Osteocyte (in vitro differentiated cells): ENCODE data around the gene LRIT2. TPM values are rescaled to one million over a fixed set of nuclear protein-coding genes. Genes with fewer than 3 reads are reported as not detected.

ENCODE experiments used
- DNase-seq: peaks from one replicate; pipeline ENCODE4 v3.0.0; 2021; ENCODE audit warnings: mixed read lengths; ENCODE audit not compliant: unreplicated experiment; ENCODE audit errors: extremely low spot score
- H3K27ac Mint-ChIP-seq: one replicate; pipeline ENCODE4 v1.8.0; 2021; ENCODE audit warnings: mild to moderate bottlenecking, mixed read lengths; ENCODE audit not compliant: unreplicated experiment
- H3K27me3 Mint-ChIP-seq: one replicate; pipeline ENCODE4 v1.8.0; 2021; ENCODE audit warnings: mixed read lengths; ENCODE audit not compliant: unreplicated experiment
- H3K36me3 Mint-ChIP-seq: one replicate; pipeline ENCODE4 v1.8.0; 2021; ENCODE audit warnings: mixed read lengths; ENCODE audit not compliant: unreplicated experiment
- H3K4me1 Mint-ChIP-seq: one replicate; pipeline ENCODE4 v1.8.0; 2021; ENCODE audit warnings: mixed read lengths; ENCODE audit not compliant: unreplicated experiment
- H3K4me3 Mint-ChIP-seq: one replicate; pipeline ENCODE4 v1.8.0; 2021; ENCODE audit warnings: mild to moderate bottlenecking, moderate library complexity, mixed read lengths; ENCODE audit not compliant: unreplicated experiment
- H3K9me3 Mint-ChIP-seq: one replicate; pipeline ENCODE4 v1.8.0; 2021; ENCODE audit warnings: mixed read lengths; ENCODE audit not compliant: unreplicated experiment
- total RNA-seq: library from RNA; stranded (reverse); gene quantifications from 2 replicates; pipeline ENCODE4 v1.2.1, GENCODE V29; 2021
- TF ChIP-seq, protein P1 (sequence below): fragments of 200-600 bp; sonication (generic); IDR thresholded peaks from 2 replicates; pipeline ENCODE4 v1.5.0; 2021; ENCODE audit warnings: antibody characterized with exemption, mild to moderate bottlenecking, moderate library complexity

LRIT2 gene
- total RNA-seq, 1 donor from 2014 or later, result not detected

DNA sequence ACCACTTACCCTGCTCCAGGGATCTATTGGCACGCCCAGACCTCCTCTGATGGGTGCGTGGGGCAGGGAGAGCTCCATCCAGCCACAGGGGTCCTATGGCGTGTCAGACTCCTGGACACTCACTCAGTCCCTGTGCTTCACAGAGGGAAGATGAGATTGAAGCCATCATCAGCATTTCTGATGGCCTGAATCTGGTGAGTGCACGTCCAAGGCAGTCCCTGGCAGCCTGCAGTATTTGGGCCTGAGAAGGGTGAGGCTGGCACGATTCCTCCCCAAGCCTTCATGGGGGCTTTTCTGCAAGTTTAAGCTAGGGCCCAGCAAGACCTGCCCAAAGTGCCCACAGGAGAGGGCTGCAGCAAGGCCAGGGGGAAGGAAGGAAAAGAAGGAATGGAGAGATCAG, 27.7 kb downstream of the LRIT2 start:
- no peak overlapping the region for H3K4me3 Mint-ChIP-seq
- DNase-seq, result no peak
- H3K9me3 Mint-ChIP-seq, result no peaks in the 10 kb centered on the region
- H3K27ac Mint-ChIP-seq, result no peak overlapping the region
- TF ChIP-seq, protein P1, sequence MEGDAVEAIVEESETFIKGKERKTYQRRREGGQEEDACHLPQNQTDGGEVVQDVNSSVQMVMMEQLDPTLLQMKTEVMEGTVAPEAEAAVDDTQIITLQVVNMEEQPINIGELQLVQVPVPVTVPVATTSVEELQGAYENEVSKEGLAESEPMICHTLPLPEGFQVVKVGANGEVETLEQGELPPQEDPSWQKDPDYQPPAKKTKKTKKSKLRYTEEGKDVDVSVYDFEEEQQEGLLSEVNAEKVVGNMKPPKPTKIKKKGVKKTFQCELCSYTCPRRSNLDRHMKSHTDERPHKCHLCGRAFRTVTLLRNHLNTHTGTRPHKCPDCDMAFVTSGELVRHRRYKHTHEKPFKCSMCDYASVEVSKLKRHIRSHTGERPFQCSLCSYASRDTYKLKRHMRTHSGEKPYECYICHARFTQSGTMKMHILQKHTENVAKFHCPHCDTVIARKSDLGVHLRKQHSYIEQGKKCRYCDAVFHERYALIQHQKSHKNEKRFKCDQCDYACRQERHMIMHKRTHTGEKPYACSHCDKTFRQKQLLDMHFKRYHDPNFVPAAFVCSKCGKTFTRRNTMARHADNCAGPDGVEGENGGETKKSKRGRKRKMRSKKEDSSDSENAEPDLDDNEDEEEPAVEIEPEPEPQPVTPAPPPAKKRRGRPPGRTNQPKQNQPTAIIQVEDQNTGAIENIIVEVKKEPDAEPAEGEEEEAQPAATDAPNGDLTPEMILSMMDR, result no peak
- no peaks in the 10 kb centered on the region for H3K36me3 Mint-ChIP-seq
- peaks cover 2% of the 10 kb centered on the region for H3K4me1 Mint-ChIP-seq
- peaks cover 31% of the 10 kb centered on the region for H3K27me3 Mint-ChIP-seq

DNA sequence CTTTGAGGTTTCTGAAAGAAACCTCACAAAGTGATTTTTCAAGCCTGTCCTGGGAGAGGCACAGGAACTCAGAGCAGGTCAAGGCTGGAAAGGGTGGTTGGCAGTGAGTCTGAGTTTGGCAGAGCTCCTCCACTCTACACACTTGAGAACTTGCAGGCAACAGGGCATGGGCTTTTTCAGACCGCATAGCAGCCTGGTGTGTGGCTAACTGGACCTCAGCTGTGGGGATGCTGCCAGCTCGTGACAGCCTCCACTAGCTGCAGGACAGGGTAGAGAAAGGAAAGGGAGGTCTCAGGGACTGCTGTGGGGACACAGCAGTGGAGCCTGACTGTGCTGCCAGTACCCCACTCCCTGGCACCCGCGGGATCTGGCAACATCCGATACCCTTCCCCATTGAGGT, 28.4 kb downstream of the LRIT2 start:
- no peak for DNase-seq
- H3K27me3 Mint-ChIP-seq, result peaks cover 31% of the 10 kb centered on the region
- H3K4me3 Mint-ChIP-seq, result no peak overlapping the region
- TF ChIP-seq, protein P1, result no peak
- H3K36me3 Mint-ChIP-seq, result no peaks in the 10 kb centered on the region
- no peaks in the 10 kb centered on the region for H3K9me3 Mint-ChIP-seq
- H3K4me1 Mint-ChIP-seq, result peaks cover 2% of the 10 kb centered on the region
- H3K27ac Mint-ChIP-seq, result no peak overlapping the region

DNA sequence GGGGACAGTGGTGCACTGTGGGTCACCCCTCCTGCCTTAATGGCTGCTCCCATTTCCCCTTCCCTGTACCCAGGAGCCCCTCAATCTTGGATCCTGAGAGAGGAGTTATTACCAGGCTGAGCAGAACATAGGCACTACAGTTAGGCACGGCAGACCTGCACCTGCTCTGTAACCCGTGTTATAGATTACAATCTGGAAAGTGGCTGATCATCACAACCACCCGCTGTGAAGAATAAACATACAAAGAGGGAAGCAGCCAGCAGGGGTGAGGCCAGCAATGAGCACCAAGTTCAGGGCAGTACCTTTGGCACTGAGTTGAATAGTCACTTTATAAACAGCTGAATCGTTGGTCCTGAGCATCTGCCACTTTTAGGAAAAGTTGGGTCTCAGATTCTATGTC, 29.3 kb downstream of the LRIT2 start:
- H3K4me1 Mint-ChIP-seq, result peaks cover 2% of the 10 kb centered on the region

DNA sequence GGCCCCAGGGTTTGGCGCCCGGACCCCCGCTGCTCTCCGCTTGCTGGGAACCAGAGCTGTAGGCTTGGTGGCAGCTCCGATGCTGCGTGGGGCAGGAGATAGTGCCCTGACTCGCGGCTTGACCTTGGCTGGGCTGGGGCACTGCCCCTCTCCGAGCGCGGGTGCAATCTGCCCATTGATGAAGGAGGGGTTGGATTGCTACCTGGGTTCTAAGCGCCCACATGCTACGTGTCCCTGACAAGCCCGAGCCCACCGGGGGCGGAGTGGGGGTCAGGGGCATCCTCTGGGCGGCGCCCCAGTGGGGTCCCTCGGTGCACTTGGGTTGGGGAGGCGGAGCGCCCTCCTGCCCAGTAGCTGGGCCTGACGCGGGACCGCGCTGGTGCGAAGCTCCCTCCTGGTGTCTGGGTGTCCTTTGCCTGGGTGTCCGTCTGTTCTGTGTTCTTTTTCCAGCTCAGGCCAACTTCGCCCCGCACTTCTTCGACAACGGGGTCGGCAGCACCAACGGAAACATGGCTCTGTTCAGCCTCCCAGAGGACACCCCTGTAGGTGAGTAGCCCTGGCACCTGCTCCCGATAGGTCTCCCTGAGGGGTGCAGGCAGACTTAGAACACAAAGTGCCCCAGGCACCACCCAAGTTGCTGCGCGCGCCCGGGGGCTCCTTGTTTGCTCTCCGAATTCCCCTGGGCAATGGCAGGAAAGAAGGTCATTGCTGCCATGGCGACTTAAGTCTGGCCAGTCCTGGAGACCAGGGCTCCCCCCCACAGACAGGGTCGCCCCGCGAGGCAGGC, 30.1 kb downstream of the LRIT2 start:
- Mint-ChIP-seq H3K27me3 (peaks cover 30% of the 10 kb centered on the region), H3K9me3 (no peaks in the 10 kb centered on the region), H3K36me3 (no peaks in the 10 kb centered on the region), H3K4me3 (peak overlapping the region; percentile 38), H3K4me1 (peaks cover 2% of the 10 kb centered on the region), H3K27ac (no peak overlapping the region)
- TF ChIP-seq, protein P1, result no peak
- no peak for DNase-seq

More for the DNA sequence above, 29.3 kb downstream of the LRIT2 start:
- Mint-ChIP-seq H3K4me3 (no peak overlapping the region), H3K27me3 (peaks cover 34% of the 10 kb centered on the region), H3K27ac (no peak overlapping the region), H3K36me3 (no peaks in the 10 kb centered on the region), H3K9me3 (no peaks in the 10 kb centered on the region)
- no peak for DNase-seq
- TF ChIP-seq, protein P1, result no peak

DNA sequence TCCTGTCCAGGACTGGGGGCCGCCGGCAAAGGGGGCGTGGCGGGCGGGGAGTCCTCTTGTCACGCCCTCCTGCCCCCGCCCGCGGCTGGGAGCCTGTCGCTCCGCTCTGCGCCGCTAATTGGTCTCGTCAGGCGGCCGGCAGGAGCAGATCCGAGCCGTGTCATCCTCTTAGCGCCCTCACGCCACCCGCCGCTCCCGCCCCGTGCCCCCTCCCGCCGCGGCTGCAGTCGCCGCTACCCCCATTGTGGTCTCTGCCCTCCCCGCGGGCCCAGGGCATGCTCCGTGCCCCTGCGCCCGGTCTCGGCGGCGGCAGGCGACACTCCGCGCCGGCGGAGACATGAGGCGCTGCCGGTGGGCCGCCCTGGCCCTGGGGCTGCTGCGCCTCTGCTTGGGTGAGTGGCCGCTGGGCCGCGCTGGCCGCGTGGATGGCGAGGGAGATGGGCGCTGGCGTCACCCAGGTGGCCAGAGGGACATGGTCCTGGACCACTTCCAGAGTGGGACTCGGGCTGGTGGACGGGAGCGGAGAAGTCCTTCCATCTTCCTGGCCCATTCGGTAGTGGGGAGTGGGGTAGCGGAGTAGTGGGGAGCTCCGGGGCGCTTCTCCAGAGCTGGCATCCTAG, 30.8 kb downstream of the LRIT2 start, which contains the start of gene CDHR1:
Gene CDHR1, plus strand, starts transcription at position 114 of the 620 bp plus-strand sequence. Its CDS starts 224 bp downstream, at position 338.
- Mint-ChIP-seq H3K27me3 (peaks cover 28% of the 10 kb centered on the region), H3K4me3 (peak within 1 kb of the TSS; percentile 38), H3K9me3 (no peaks in the 10 kb centered on the region), H3K27ac (no peak within 1 kb of the TSS), H3K4me1 (peaks cover 2% of the 10 kb centered on the region), H3K36me3 (no peaks in the 10 kb centered on the region)
- DNase-seq, result no peak
- TF ChIP-seq, protein P1, result no peak
